ENCODE results near the gene WDR91. TPM values are rescaled to one million over a fixed set of nuclear protein-coding genes. Genes with fewer than 3 reads are reported as not detected.

WDR91 gene
- total RNA-seq, 1 experiment from 2014 or later = 7.0 TPM

- DNase-seq (ENCODE audit: low spot score) = no peak
- Histone ChIP-seq H3K9me3 (ENCODE audit: low read depth, low read length, poor library complexity, severe bottlenecking) (no peaks in the 10 kb centered on the region), H3K36me3 (ENCODE audit: insufficient read depth, low read length, poor library complexity, severe bottlenecking) (no peaks in the 10 kb centered on the region), H3K4me3 (ENCODE audit: low read depth, low read length, poor library complexity, severe bottlenecking) (no peak overlapping the region), H3K4me1 (ENCODE audit: insufficient read depth, low read length, poor library complexity, severe bottlenecking) (no peaks in the 10 kb centered on the region), H3K27ac (ENCODE audit: low read depth, low read length, poor library complexity, severe bottlenecking) (no peak overlapping the region), H3K27me3 (replicated peaks; ENCODE audit: insufficient read depth, low read depth, low read length, poor library complexity) (no peaks in the 10 kb centered on the region)
- no TSS peak for BruUV-seq (replicated peaks)
- intact Hi-C loops (cut with micrococcal nuclease; ENCODE audit: unreplicated experiment) = no loop called here
- ChIA-PET POLR2A (ENCODE audit: low non-redundant PET) (no interaction called here), CTCF (no interaction called here)
- TF ChIP-seq EZH2 (IDR thresholded peaks at IDR 0.05; ENCODE audit: borderline replicate concordance, low read depth, low read length, poor library complexity, severe bottlenecking) (no peak), CTCF (conservative IDR thresholded peaks at IDR 0.05; ENCODE audit: low read depth, low read length) (no peak)
Measured at GRCh38 chr7:135204341-135204749, 7.0 kb downstream of the WDR91 start.

GRCh38 chr7:135201350-135201749 is 10.0 kb downstream of the WDR91 start:
- H3K36me3 ChIP-seq (ENCODE audit: insufficient read depth, low read length, poor library complexity, severe bottlenecking) = no peaks in the 10 kb centered on the region
- intact Hi-C loops (cut with micrococcal nuclease; ENCODE audit: unreplicated experiment) = no loop called here
- no peak overlapping the region for H3K27ac ChIP-seq (ENCODE audit: low read depth, low read length, poor library complexity, severe bottlenecking)
- no peaks in the 10 kb centered on the region for H3K4me1 ChIP-seq (ENCODE audit: insufficient read depth, low read length, poor library complexity, severe bottlenecking)
- no peaks in the 10 kb centered on the region for H3K9me3 ChIP-seq (ENCODE audit: low read depth, low read length, poor library complexity, severe bottlenecking)
- no peaks in the 10 kb centered on the region for H3K27me3 ChIP-seq (replicated peaks; ENCODE audit: insufficient read depth, low read depth, low read length, poor library complexity)
- TF ChIP-seq EZH2 (IDR thresholded peaks at IDR 0.05; ENCODE audit: borderline replicate concordance, low read depth, low read length, poor library complexity, severe bottlenecking) = no peak
- no peak for TF ChIP-seq CTCF (conservative IDR thresholded peaks at IDR 0.05; ENCODE audit: low read depth, low read length)
- H3K4me3 ChIP-seq (ENCODE audit: low read depth, low read length, poor library complexity, severe bottlenecking) = no peak overlapping the region
- BruUV-seq (replicated peaks) = no TSS peak
- ChIA-PET CTCF (no interaction called here), POLR2A (ENCODE audit: low non-redundant PET) (no interaction called here)
- no peak for DNase-seq (ENCODE audit: low spot score)

GRCh38 chr7:135200821-135201331 is 10.4 kb downstream of the WDR91 start:
- Histone ChIP-seq H3K36me3 (ENCODE audit: insufficient read depth, low read length, poor library complexity, severe bottlenecking) (no peaks in the 10 kb centered on the region), H3K27ac (ENCODE audit: low read depth, low read length, poor library complexity, severe bottlenecking) (no peak overlapping the region), H3K27me3 (replicated peaks; ENCODE audit: insufficient read depth, low read depth, low read length, poor library complexity) (no peaks in the 10 kb centered on the region), H3K9me3 (ENCODE audit: low read depth, low read length, poor library complexity, severe bottlenecking) (no peaks in the 10 kb centered on the region), H3K4me3 (ENCODE audit: low read depth, low read length, poor library complexity, severe bottlenecking) (no peak overlapping the region), H3K4me1 (ENCODE audit: insufficient read depth, low read length, poor library complexity, severe bottlenecking) (no peaks in the 10 kb centered on the region)
- intact Hi-C loops (cut with micrococcal nuclease; ENCODE audit: unreplicated experiment) = no loop called here
- BruUV-seq (replicated peaks) = no TSS peak
- TF ChIP-seq CTCF (conservative IDR thresholded peaks at IDR 0.05; ENCODE audit: low read depth, low read length) (no peak), EZH2 (IDR thresholded peaks at IDR 0.05; ENCODE audit: borderline replicate concordance, low read depth, low read length, poor library complexity, severe bottlenecking) (no peak)
- CTCF ChIA-PET = no interaction called here
- POLR2A ChIA-PET (ENCODE audit: low non-redundant PET) = no interaction called here
- no peak for DNase-seq (ENCODE audit: low spot score)

Data from A673 (cell line).